Esophagus squamous epithelium (tissue), 4 donors: ENCODE measurements around the gene REX1BD.

Experiments used
- CTCF ChIP-seq, 6 experiments: fragments of 450-650 bp in 4 of 6; fragments of 200-600 bp in 2 of 6; sonication (generic) in 2 of 6; IDR thresholded peaks; one replicate each; pipeline ENCODE4 v1.5.1; 2016 to 2019; ENCODE audit warnings: antibody characterized with exemption in 6 of 6, mild to moderate bottlenecking in 4 of 6, moderate library complexity in 4 of 6
- POLR2A ChIP-seq, 4 donors: fragments of 450-650 bp; IDR thresholded peaks; one replicate each; pipeline ENCODE4 v1.6.1; 2017; ENCODE audit warnings: antibody characterized with exemption in 4 of 4, mild to moderate bottlenecking in 4 of 4, moderate library complexity in 3 of 4

DNA sequence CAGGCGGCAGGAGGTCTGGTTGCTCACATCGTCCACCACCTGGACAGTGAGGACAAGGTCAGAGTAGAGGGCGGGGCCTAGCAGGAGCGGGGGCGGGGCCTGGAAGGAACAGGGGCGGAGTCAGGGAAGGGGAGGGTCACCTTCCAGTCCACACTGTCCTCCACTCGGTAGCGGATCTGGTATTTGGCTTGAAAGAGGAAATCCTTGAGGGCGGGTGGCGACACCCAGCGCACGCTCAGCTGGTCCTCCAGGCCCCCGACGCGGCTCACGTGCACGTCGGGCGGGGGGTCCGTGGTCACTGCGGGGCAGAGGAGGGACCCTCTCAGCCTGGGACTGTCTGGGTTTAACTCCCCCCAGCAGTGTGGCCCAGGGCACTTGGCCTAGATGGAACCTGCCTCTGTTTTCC is 8.2 kb downstream of the REX1BD start:
- TF ChIP-seq CTCF (IDR thresholded peaks at IDR 0.05) = no peak
- no peak for TF ChIP-seq POLR2A (IDR thresholded peaks at IDR 0.05)
